ENCODE measurements around the gene FAM120C. TPM values are rescaled to one million over a fixed set of nuclear protein-coding genes. Genes with fewer than 3 reads are reported as not detected.

FAM120C gene
- total and polyA plus RNA-seq, 2 donors: 4.2 to 6.9 TPM

- Histone ChIP-seq H3K4me3 (ENCODE audit: low read length in 2 of 2) (no peak overlapping the region), H3K27ac (ENCODE audit: low read depth in 1 of 2, low read length in 1 of 2) (no peak overlapping the region), H3K27me3 (ENCODE audit: control insufficient read depth in 2 of 2, insufficient read depth in 1 of 2, low read length in 1 of 2) (no peaks in the 10 kb centered on the region), H3K9me3 (ENCODE audit: control insufficient read depth in 2 of 2, insufficient read depth in 1 of 2, low read length in 1 of 2) (no peaks in the 10 kb centered on the region), H3K4me1 (ENCODE audit: control insufficient read depth in 2 of 2, insufficient read depth in 2 of 2, low read length in 2 of 2) (no peaks in the 10 kb centered on the region), H3K36me3 (ENCODE audit: control insufficient read depth in 2 of 2, insufficient read depth in 2 of 2, low read length in 1 of 2) (peaks cover 3 to 10% of the 10 kb centered on the region in 2 donors)
- no peak for DNase-seq (ENCODE audit: low read depth in 6 of 9, low spot score in 9 of 9)
- 94% methylated on average over 4 of the region's 4 CpGs for WGBS
Observed at GRCh38 chrX:54171527-54172250, 11.4 kb downstream of the FAM120C start.

- no peak for DNase-seq (ENCODE audit: low read depth in 6 of 9, low spot score in 9 of 9)
- H3K36me3 ChIP-seq (ENCODE audit: control insufficient read depth in 2 of 2, insufficient read depth in 2 of 2, low read length in 1 of 2): peaks cover 3 to 10% of the 10 kb centered on the region in 2 donors
- H3K4me3 ChIP-seq (ENCODE audit: low read length in 2 of 2): no peak overlapping the region
- H3K27me3 ChIP-seq (ENCODE audit: control insufficient read depth in 2 of 2, insufficient read depth in 1 of 2, low read length in 1 of 2): no peaks in the 10 kb centered on the region
- H3K4me1 ChIP-seq (ENCODE audit: control insufficient read depth in 2 of 2, insufficient read depth in 2 of 2, low read length in 2 of 2): no peaks in the 10 kb centered on the region
- H3K27ac ChIP-seq (ENCODE audit: low read depth in 1 of 2, low read length in 1 of 2): no peak overlapping the region
- no peaks in the 10 kb centered on the region for H3K9me3 ChIP-seq (ENCODE audit: control insufficient read depth in 2 of 2, insufficient read depth in 1 of 2, low read length in 1 of 2)
Observed at GRCh38 chrX:54171091-54171490, 12.0 kb downstream of the FAM120C start.

GRCh38 chrX:54166915-54167314 is 16.1 kb downstream of the FAM120C start:
- 90% methylated on average over 4 of the region's 4 CpGs for WGBS
- Histone ChIP-seq H3K36me3 (ENCODE audit: control insufficient read depth in 2 of 2, insufficient read depth in 2 of 2, low read length in 1 of 2) (no peaks in the 10 kb centered on the region), H3K4me1 (ENCODE audit: control insufficient read depth in 2 of 2, insufficient read depth in 2 of 2, low read length in 2 of 2) (no peaks in the 10 kb centered on the region), H3K4me3 (ENCODE audit: low read length in 2 of 2) (no peak overlapping the region), H3K9me3 (ENCODE audit: control insufficient read depth in 2 of 2, insufficient read depth in 1 of 2, low read length in 1 of 2) (no peaks in the 10 kb centered on the region), H3K27me3 (ENCODE audit: control insufficient read depth in 2 of 2, insufficient read depth in 1 of 2, low read length in 1 of 2) (no peaks in the 10 kb centered on the region), H3K27ac (ENCODE audit: low read depth in 1 of 2, low read length in 1 of 2) (no peak overlapping the region)
- no peak for DNase-seq (ENCODE audit: low read depth in 6 of 9, low spot score in 9 of 9)

GRCh38 chrX:54157561-54157960 is 25.5 kb downstream of the FAM120C start:
- Histone ChIP-seq H3K9me3 (ENCODE audit: control insufficient read depth in 2 of 2, insufficient read depth in 1 of 2, low read length in 1 of 2) (no peaks in the 10 kb centered on the region), H3K4me3 (ENCODE audit: low read length in 2 of 2) (no peak overlapping the region), H3K4me1 (ENCODE audit: control insufficient read depth in 2 of 2, insufficient read depth in 2 of 2, low read length in 2 of 2) (no peaks in the 10 kb centered on the region), H3K27ac (ENCODE audit: low read depth in 1 of 2, low read length in 1 of 2) (no peak overlapping the region), H3K36me3 (ENCODE audit: control insufficient read depth in 2 of 2, insufficient read depth in 2 of 2, low read length in 1 of 2) (no peaks in the 10 kb centered on the region), H3K27me3 (ENCODE audit: control insufficient read depth in 2 of 2, insufficient read depth in 1 of 2, low read length in 1 of 2) (no peaks in the 10 kb centered on the region)
- no peak for DNase-seq (ENCODE audit: low read depth in 6 of 9, low spot score in 9 of 9)

GRCh38 chrX:54134269-54134668 is 48.8 kb downstream of the FAM120C start:
- Histone ChIP-seq H3K4me1 (ENCODE audit: control insufficient read depth in 2 of 2, insufficient read depth in 2 of 2, low read length in 2 of 2) (no peaks in the 10 kb centered on the region), H3K9me3 (ENCODE audit: control insufficient read depth in 2 of 2, insufficient read depth in 1 of 2, low read length in 1 of 2) (no peaks in the 10 kb centered on the region), H3K4me3 (ENCODE audit: low read length in 2 of 2) (no peak overlapping the region), H3K27me3 (ENCODE audit: control insufficient read depth in 2 of 2, insufficient read depth in 1 of 2, low read length in 1 of 2) (no peaks in the 10 kb centered on the region), H3K27ac (ENCODE audit: low read depth in 1 of 2, low read length in 1 of 2) (no peak overlapping the region), H3K36me3 (ENCODE audit: control insufficient read depth in 2 of 2, insufficient read depth in 2 of 2, low read length in 1 of 2) (peaks cover 5% of the 10 kb centered on the region in 2 donors)
- no peak for DNase-seq (ENCODE audit: low read depth in 6 of 9, low spot score in 9 of 9)
- WGBS: 95% methylated on average over 2 of the region's 2 CpGs

GRCh38 chrX:54116391-54116790 is 66.7 kb downstream of the FAM120C start:
- no peaks in the 10 kb centered on the region for H3K36me3 ChIP-seq (ENCODE audit: control insufficient read depth in 2 of 2, insufficient read depth in 2 of 2, low read length in 1 of 2)
- no peak for DNase-seq (ENCODE audit: low read depth in 6 of 9, low spot score in 9 of 9)
- H3K27me3 ChIP-seq (ENCODE audit: control insufficient read depth in 2 of 2, insufficient read depth in 1 of 2, low read length in 1 of 2): no peaks in the 10 kb centered on the region
- H3K4me3 ChIP-seq (ENCODE audit: low read length in 2 of 2): no peak overlapping the region
- H3K27ac ChIP-seq (ENCODE audit: low read depth in 1 of 2, low read length in 1 of 2): no peak overlapping the region
- 96% methylated on average over 7 of the region's 7 CpGs for WGBS
- H3K9me3 ChIP-seq (ENCODE audit: control insufficient read depth in 2 of 2, insufficient read depth in 1 of 2, low read length in 1 of 2): no peaks in the 10 kb centered on the region
- H3K4me1 ChIP-seq (ENCODE audit: control insufficient read depth in 2 of 2, insufficient read depth in 2 of 2, low read length in 2 of 2): no peaks in the 10 kb centered on the region

- 97% methylated on average over 2 of the region's 2 CpGs for WGBS
- Histone ChIP-seq H3K27ac (ENCODE audit: low read depth in 1 of 2, low read length in 1 of 2) (no peak overlapping the region), H3K36me3 (ENCODE audit: control insufficient read depth in 2 of 2, insufficient read depth in 2 of 2, low read length in 1 of 2) (no peaks in the 10 kb centered on the region), H3K4me1 (ENCODE audit: control insufficient read depth in 2 of 2, insufficient read depth in 2 of 2, low read length in 2 of 2) (no peaks in the 10 kb centered on the region), H3K4me3 (ENCODE audit: low read length in 2 of 2) (no peak overlapping the region), H3K9me3 (ENCODE audit: control insufficient read depth in 2 of 2, insufficient read depth in 1 of 2, low read length in 1 of 2) (no peaks in the 10 kb centered on the region), H3K27me3 (ENCODE audit: control insufficient read depth in 2 of 2, insufficient read depth in 1 of 2, low read length in 1 of 2) (no peaks in the 10 kb centered on the region)
- no peak for DNase-seq (ENCODE audit: low read depth in 6 of 9, low spot score in 9 of 9)
Observed at GRCh38 chrX:54093571-54093970, 89.5 kb downstream of the FAM120C start.

GRCh38 chrX:54093159-54093558 is 89.9 kb downstream of the FAM120C start:
- Histone ChIP-seq H3K4me1 (ENCODE audit: control insufficient read depth in 2 of 2, insufficient read depth in 2 of 2, low read length in 2 of 2) (no peaks in the 10 kb centered on the region), H3K36me3 (ENCODE audit: control insufficient read depth in 2 of 2, insufficient read depth in 2 of 2, low read length in 1 of 2) (no peaks in the 10 kb centered on the region), H3K27me3 (ENCODE audit: control insufficient read depth in 2 of 2, insufficient read depth in 1 of 2, low read length in 1 of 2) (no peaks in the 10 kb centered on the region), H3K4me3 (ENCODE audit: low read length in 2 of 2) (no peak overlapping the region), H3K27ac (ENCODE audit: low read depth in 1 of 2, low read length in 1 of 2) (no peak overlapping the region), H3K9me3 (ENCODE audit: control insufficient read depth in 2 of 2, insufficient read depth in 1 of 2, low read length in 1 of 2) (no peaks in the 10 kb centered on the region)
- no peak for DNase-seq (ENCODE audit: low read depth in 6 of 9, low spot score in 9 of 9)
- WGBS: 100% methylated on average over 1 of the region's 1 CpG

GRCh38 chrX:54090880-54091279 is 92.2 kb downstream of the FAM120C start:
- no peak overlapping the region for H3K4me3 ChIP-seq (ENCODE audit: low read length in 2 of 2)
- DNase-seq (ENCODE audit: low read depth in 6 of 9, low spot score in 9 of 9): no peak
- no peak overlapping the region for H3K27ac ChIP-seq (ENCODE audit: low read depth in 1 of 2, low read length in 1 of 2)
- no peaks in the 10 kb centered on the region for H3K36me3 ChIP-seq (ENCODE audit: control insufficient read depth in 2 of 2, insufficient read depth in 2 of 2, low read length in 1 of 2)
- WGBS: 96% methylated on average over 2 of the region's 2 CpGs
- no peaks in the 10 kb centered on the region for H3K9me3 ChIP-seq (ENCODE audit: control insufficient read depth in 2 of 2, insufficient read depth in 1 of 2, low read length in 1 of 2)
- no peaks in the 10 kb centered on the region for H3K4me1 ChIP-seq (ENCODE audit: control insufficient read depth in 2 of 2, insufficient read depth in 2 of 2, low read length in 2 of 2)
- no peaks in the 10 kb centered on the region for H3K27me3 ChIP-seq (ENCODE audit: control insufficient read depth in 2 of 2, insufficient read depth in 1 of 2, low read length in 1 of 2)

Data from thymus (tissue), 11 donors.